K562 (cell line): Measurements from ENCODE around the gene JPH2. TPM values are rescaled to one million over a fixed set of nuclear protein-coding genes. Genes with fewer than 3 reads are reported as not detected.

Experiments
- ATAC-seq: fragments of 200-7000 bp; cut with Tn5 transposase; 3 replicates; pipeline ENCODE4 v1.9.1; 2020; ENCODE audit warnings: moderate library complexity
- BruUV-seq: library from RNA; stranded (reverse); fragments of 400-500 nt; replicated peaks from 2 replicates; lab custom pipeline; 2021; lab: Mats Ljungman, UMichigan
- CTCF ChIA-PET: fragments of 300-600 bp; formaldehyde crosslinking; extraction: SDS; loops from one replicate; lab custom pipeline; 2021; ENCODE audit warnings: low intra/inter-chr PET ratio; lab: Yijun Ruan, JAX
- POLR2A ChIA-PET: fragments of 300-600, 350-650 bp; sonication (Branson Sonifier 250); formaldehyde crosslinking; extraction: SDS; loops from one replicate; lab custom pipeline; 2021; ENCODE audit warnings: antibody characterized with exemption, inconsistent platforms; lab: Yijun Ruan, JAX
- DNase-seq, 4 experiments: peaks; one replicate each; pipeline versions ENCODE4 v3.0.0 to v3.0.0-alpha.2; 2011 to 2018; ENCODE audit warnings: low spot score in 3 of 4, mixed read lengths in 3 of 4; ENCODE audit errors: extremely low read depth in 1 of 4
- FAIRE-seq: peaks from 2 replicates; lab custom pipeline; 2011; peaks lifted over from hg19 to GRCh38; lab: Jason Lieb, UNC
- H2AFZ ChIP-seq: 2 replicates; pipeline ENCODE4 v1.6.0; 2011; ENCODE audit warnings: low read depth, low read length, control low read depth, inconsistent platforms
- H3K27ac ChIP-seq: fragments of 200-600 bp; 3 replicates; pipeline ENCODE4 v1.8.0; 2011; ENCODE audit warnings: low read depth, mild to moderate bottlenecking, control low read depth, inconsistent platforms, low read length, moderate library complexity, mixed read lengths; ENCODE audit errors: extremely low read depth
- H3K27me3 ChIP-seq, 2 experiments: fragments of 300-600 bp in 1 of 2; 2 replicates in 1 of 2; 3 replicates in 1 of 2; pipeline versions ENCODE4 v1.6.0 to v1.8.0; 2011; ENCODE audit warnings: inconsistent platforms in 2 of 2, low read length in 2 of 2, mild to moderate bottlenecking in 1 of 2, mixed read lengths in 1 of 2, moderate library complexity in 1 of 2; ENCODE audit not compliant: control insufficient read depth in 2 of 2, insufficient read depth in 2 of 2
- H3K36me3 ChIP-seq: fragments of 300-600 bp; 3 replicates; pipeline ENCODE4 v1.8.0; 2011; ENCODE audit warnings: mild to moderate bottlenecking, low read length, inconsistent platforms; ENCODE audit not compliant: control insufficient read depth, insufficient read depth
- H3K4me1 ChIP-seq, 2 experiments: fragments of 200-600 bp in 1 of 2; replicated peaks in 1 of 2; 2 replicates in 1 of 2; 3 replicates in 1 of 2; pipeline versions ENCODE4 v1.5.1 to v1.8.0; 2011; ENCODE audit warnings: inconsistent platforms in 2 of 2, low read length in 2 of 2, mild to moderate bottlenecking in 1 of 2, mixed read lengths in 1 of 2, moderate library complexity in 1 of 2; ENCODE audit not compliant: control insufficient read depth in 2 of 2, insufficient read depth in 2 of 2
- H3K4me2 ChIP-seq: 2 replicates; pipeline ENCODE4 v1.6.1; 2011; ENCODE audit warnings: low read length, control low read depth, inconsistent platforms, mixed read lengths; ENCODE audit not compliant: insufficient read depth
- H3K4me3 ChIP-seq: fragments of 200-600 bp; sonication (generic), shearing (Covaris generic); 2 replicates; pipeline ENCODE4 v1.5.1; 2016; ENCODE audit warnings: control low read depth, inconsistent platforms
- H3K79me2 ChIP-seq: fragments of 200-600 bp; 3 replicates; pipeline ENCODE4 v1.8.0; 2011; ENCODE audit warnings: low read length, inconsistent platforms; ENCODE audit not compliant: control insufficient read depth, insufficient read depth
- H3K9ac ChIP-seq, 2 experiments: 2 replicates each; pipeline versions ENCODE4 v1.6.0 to v1.6.1; 2011; ENCODE audit warnings: low read depth in 2 of 2, low read length in 2 of 2, control low read depth in 1 of 2, inconsistent platforms in 1 of 2, mild to moderate bottlenecking in 1 of 2, mixed read lengths in 1 of 2; ENCODE audit not compliant: insufficient read depth in 1 of 2
- H3K9me1 ChIP-seq: one replicate; pipeline ENCODE4 v1.6.0; 2011; ENCODE audit warnings: inconsistent platforms, mild to moderate bottlenecking, low read length, moderate library complexity; ENCODE audit not compliant: control insufficient read depth, insufficient read depth
- H3K9me3 ChIP-seq: replicated peaks from 2 replicates; pipeline ENCODE4 v1.5.1; 2011; ENCODE audit warnings: low read depth, low read length, inconsistent platforms; ENCODE audit not compliant: control insufficient read depth, insufficient read depth
- H4K20me1 ChIP-seq: replicated peaks from 2 replicates; pipeline ENCODE4 v1.6.1; 2011; ENCODE audit warnings: low read length, inconsistent platforms, mixed read lengths; ENCODE audit not compliant: control insufficient read depth, insufficient read depth
- ETV1 ChIP-seq: fragments of 450-650 bp; conservative IDR thresholded peaks from 2 replicates; pipeline ENCODE4 v1.6.1; 2016; ENCODE audit warnings: missing genetic modification characterization, control low read depth, low read depth, missing compliant biosample characterization
- HMG20B ChIP-seq: fragments of 250-450 bp; sonication (Bioruptor Pico); IDR thresholded peaks from 2 replicates; pipeline ENCODE4 v1.5.0; 2021; ENCODE audit warnings: mild to moderate bottlenecking
- L3MBTL2 ChIP-seq: fragments of 450-650 bp; IDR thresholded peaks from 2 replicates; pipeline ENCODE4 v1.6.1; 2016; ENCODE audit warnings: mild to moderate bottlenecking, moderate library complexity
- MAX ChIP-seq: sonication (generic); formaldehyde crosslinking; IDR thresholded peaks from 2 replicates; pipeline ENCODE4 v1.9.0; 2022; ENCODE audit warnings: mild to moderate bottlenecking, missing genetic modification reagents
- TSC22D4 ChIP-seq: fragments of 450-650 bp; IDR thresholded peaks from 2 replicates; pipeline ENCODE4 v1.6.1; 2016; ENCODE audit warnings: missing genetic modification characterization, missing biosample characterization, control low read depth
- ZNF140 ChIP-seq: fragments of 250-450 bp; sonication (Bioruptor Pico); IDR thresholded peaks from 2 replicates; pipeline ENCODE4 v1.8.0; 2021; ENCODE audit warnings: moderate library complexity, mild to moderate bottlenecking, inconsistent platforms
- ZNF239 ChIP-seq: fragments of 250-450 bp; sonication (Bioruptor Pico); IDR thresholded peaks from 2 replicates; pipeline ENCODE4 v1.4.0; 2020; ENCODE audit warnings: mild to moderate bottlenecking
- ZNF263 ChIP-seq: sonication (generic); formaldehyde crosslinking; IDR thresholded peaks from 2 replicates; pipeline ENCODE4 v1.8.0; 2022; ENCODE audit warnings: mild to moderate bottlenecking, missing genetic modification reagents, borderline replicate concordance
- ZNF507 ChIP-seq: conservative IDR thresholded peaks from 2 replicates; pipeline ENCODE4 v1.6.1; 2017; ENCODE audit warnings: missing genetic modification characterization, missing compliant biosample characterization
- WGBS: fragments of 100-300 bp; shearing (Covaris generic); methylation state at CpG from one replicate; pipeline ENCODE4 v1.1.6; 2016; ENCODE audit warnings: low coverage, mixed read lengths; ENCODE audit not compliant: insufficient coverage; ENCODE audit errors: missing lambda C conversion rate; 5-methylcytosine and 5-hydroxymethylcytosine counted together
- in situ Hi-C: fragments of 300-500 bp; cut with MboI; formaldehyde crosslinking; loops from 4 replicates; pipeline ENCODE4 v1.15.0; 2018; ENCODE audit warnings: inconsistent platforms, mixed read lengths
- intact Hi-C: fragments of 100-400 bp; cut with micrococcal nuclease; formaldehyde crosslinking; loops from 2 replicates; pipeline ENCODE4 v1.14.2; 2022
- polyA plus RNA-seq, 8 experiments: library from polyadenylated mRNA; depleted of rRNA in 4 of 8; stranded (reverse) in 5 of 8; unstranded in 3 of 8; fragments of >200 nt; fragmentation: Nextera tagmentation in 2 of 8; fragmentation: Illumina TruSeq in 1 of 8; extraction: Ambion mirVana in 2 of 8; extraction: Trizol in 1 of 8; gene quantifications; 2 replicates each; pipeline versions ENCODE4 v1.2.1 to v1.2.3, GENCODE V29; 2011 to 2014; ENCODE audit warnings: inconsistent platforms in 1 of 8, missing spikeins in 1 of 8
- total RNA-seq, 7 experiments: library from RNA; depleted of rRNA in 6 of 7; stranded (reverse); fragments of >200 nt in 6 of 7; fragmentation: Illumina TruSeq in 2 of 7; extraction: Trizol in 2 of 7; gene quantifications; 2 replicates each; pipeline versions ENCODE4 v1.2.1 to v1.2.3, GENCODE V29; 2011 to 2021; ENCODE audit warnings: low replicate concordance in 1 of 7
- TF ChIP-seq, protein P1 (sequence below): fragments of 450-650 bp; IDR thresholded peaks from 2 replicates; pipeline ENCODE4 v1.6.1; 2017; ENCODE audit warnings: antibody characterized with exemption, mild to moderate bottlenecking

Gene JPH2
- total and polyA plus RNA-seq, 9 of the 15 experiments (the other 6 are each of a cell fraction or from before 2014, with no cell fraction given) = not detected

DNA sequence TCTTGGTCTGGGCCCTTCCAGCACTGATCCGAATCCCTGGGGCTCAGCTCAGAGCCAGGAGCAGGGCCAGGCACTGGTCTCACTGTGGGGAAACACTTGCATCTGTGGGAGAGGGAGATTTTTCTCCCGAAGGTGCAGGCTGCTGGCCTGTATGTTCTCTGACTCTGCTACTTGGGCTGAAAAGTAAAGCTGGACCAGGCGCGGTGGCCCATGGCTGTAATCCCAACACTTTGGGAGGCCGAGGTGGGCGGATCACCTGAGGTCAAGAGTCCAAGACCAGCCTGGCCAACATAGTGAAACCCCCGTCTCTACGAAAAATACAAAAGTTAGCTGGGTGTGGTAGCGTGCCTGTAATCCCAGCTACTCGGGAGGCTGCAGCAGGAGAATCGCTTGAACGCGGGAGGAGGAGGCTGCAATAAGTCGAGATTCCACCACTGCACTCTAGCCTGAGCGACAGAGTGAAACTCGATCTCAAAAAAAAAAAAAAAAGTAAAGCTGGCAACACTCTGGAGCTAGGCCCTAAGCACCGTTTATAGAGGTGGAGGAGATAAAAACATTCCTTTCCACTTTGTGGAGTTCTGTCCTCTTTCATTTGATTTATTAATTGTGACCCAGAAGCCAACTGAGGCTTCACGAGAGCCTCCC is 41.7 kb downstream of the JPH2 start:
- no TSS peak for BruUV-seq
- peaks cover 48 to 80% of the 10 kb centered on the region in 2 experiments for H3K27me3 ChIP-seq
- TF ChIP-seq ZNF140 (CRISPR knock-in tag) = no peak
- TF ChIP-seq HMG20B (CRISPR knock-in tag) = no peak
- no peak for TF ChIP-seq ZNF263
- TF ChIP-seq, all 486 proteins: peak for 0
- Histone ChIP-seq H3K9ac (no peak overlapping the region), H3K4me1 (no peaks in the 10 kb centered on the region), H3K9me3 (no peaks in the 10 kb centered on the region), H2AFZ (no peak overlapping the region), H3K27ac (no peak overlapping the region), H3K4me3 (no peak overlapping the region), H3K4me2 (no peak overlapping the region), H3K36me3 (no peaks in the 10 kb centered on the region), H3K79me2 (no peaks in the 10 kb centered on the region), H4K20me1 (peaks cover 7% of the 10 kb centered on the region; the same call in 1 of the 2 replicates), H3K9me1 (no peaks in the 10 kb centered on the region)
- DNase-seq (no peak), ATAC-seq (no peak), FAIRE-seq (no peak)
- in situ Hi-C loops = no loop called here
- intact Hi-C loops = no loop called here
- 15% methylated on average over 15 of the region's 18 CpGs for WGBS
- POLR2A ChIA-PET = interaction anchor here (0.7 to 0.8 kb wide), 3 partner anchors 23 to 454 kb away, joined by 3 to 5 read pairs (median 3); no protein-coding TSS in a partner anchor
- CTCF ChIA-PET = no interaction called here

- ATAC-seq = no peak
- no peak for FAIRE-seq
- Histone ChIP-seq H3K36me3 (no peaks in the 10 kb centered on the region), H2AFZ (no peak overlapping the region), H3K4me1 (no peaks in the 10 kb centered on the region), H3K4me2 (no peak overlapping the region), H3K27ac (no peak overlapping the region), H3K4me3 (no peak overlapping the region), H3K27me3 (peaks cover 52 to 82% of the 10 kb centered on the region in 2 experiments), H3K9ac (no peak overlapping the region), H3K9me1 (no peaks in the 10 kb centered on the region), H3K9me3 (no peaks in the 10 kb centered on the region), H3K79me2 (no peaks in the 10 kb centered on the region), H4K20me1 (peaks cover 7% of the 10 kb centered on the region; the same call in 1 of the 2 replicates)
- WGBS = 1% methylated on average over 10 of the region's 10 CpGs
- ChIA-PET CTCF (no interaction called here), POLR2A (interaction anchor here (0.6 to 0.9 kb wide), 3 partner anchors 15 to 174 kb away, joined by 3 read pairs; no protein-coding TSS in a partner anchor)
- no TSS peak for BruUV-seq
- in situ Hi-C loops (no loop called here), intact Hi-C loops (no loop called here)
- DNase-seq = no peak
- no peak for TF ChIP-seq TSC22D4
- no peak for TF ChIP-seq L3MBTL2
- no peak for TF ChIP-seq MAX (CRISPR knock-in tag)
- TF ChIP-seq, protein P1, sequence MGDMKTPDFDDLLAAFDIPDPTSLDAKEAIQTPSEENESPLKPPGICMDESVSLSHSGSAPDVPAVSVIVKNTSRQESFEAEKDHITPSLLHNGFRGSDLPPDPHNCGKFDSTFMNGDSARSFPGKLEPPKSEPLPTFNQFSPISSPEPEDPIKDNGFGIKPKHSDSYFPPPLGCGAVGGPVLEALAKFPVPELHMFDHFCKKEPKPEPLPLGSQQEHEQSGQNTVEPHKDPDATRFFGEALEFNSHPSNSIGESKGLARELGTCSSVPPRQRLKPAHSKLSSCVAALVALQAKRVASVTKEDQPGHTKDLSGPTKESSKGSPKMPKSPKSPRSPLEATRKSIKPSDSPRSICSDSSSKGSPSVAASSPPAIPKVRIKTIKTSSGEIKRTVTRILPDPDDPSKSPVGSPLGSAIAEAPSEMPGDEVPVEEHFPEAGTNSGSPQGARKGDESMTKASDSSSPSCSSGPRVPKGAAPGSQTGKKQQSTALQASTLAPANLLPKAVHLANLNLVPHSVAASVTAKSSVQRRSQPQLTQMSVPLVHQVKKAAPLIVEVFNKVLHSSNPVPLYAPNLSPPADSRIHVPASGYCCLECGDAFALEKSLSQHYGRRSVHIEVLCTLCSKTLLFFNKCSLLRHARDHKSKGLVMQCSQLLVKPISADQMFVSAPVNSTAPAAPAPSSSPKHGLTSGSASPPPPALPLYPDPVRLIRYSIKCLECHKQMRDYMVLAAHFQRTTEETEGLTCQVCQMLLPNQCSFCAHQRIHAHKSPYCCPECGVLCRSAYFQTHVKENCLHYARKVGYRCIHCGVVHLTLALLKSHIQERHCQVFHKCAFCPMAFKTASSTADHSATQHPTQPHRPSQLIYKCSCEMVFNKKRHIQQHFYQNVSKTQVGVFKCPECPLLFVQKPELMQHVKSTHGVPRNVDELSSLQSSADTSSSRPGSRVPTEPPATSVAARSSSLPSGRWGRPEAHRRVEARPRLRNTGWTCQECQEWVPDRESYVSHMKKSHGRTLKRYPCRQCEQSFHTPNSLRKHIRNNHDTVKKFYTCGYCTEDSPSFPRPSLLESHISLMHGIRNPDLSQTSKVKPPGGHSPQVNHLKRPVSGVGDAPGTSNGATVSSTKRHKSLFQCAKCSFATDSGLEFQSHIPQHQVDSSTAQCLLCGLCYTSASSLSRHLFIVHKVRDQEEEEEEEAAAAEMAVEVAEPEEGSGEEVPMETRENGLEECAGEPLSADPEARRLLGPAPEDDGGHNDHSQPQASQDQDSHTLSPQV = no peak
- TF ChIP-seq ZNF507 (tag) = no peak
- no peak for TF ChIP-seq ZNF239 (CRISPR knock-in tag)
- no peak for TF ChIP-seq ETV1 (tag)
Observed at GRCh38 chr20:44143936-44144335, 43.1 kb downstream of the JPH2 start.
